Heart left ventricle (tissue), 16 donors: ENCODE measurements around the gene COLEC11. TPM values are rescaled to one million over a fixed set of nuclear protein-coding genes. Genes with fewer than 3 reads are reported as not detected.

ENCODE experiments used
- ATAC-seq, 4 donors: fragments of 200-7000 bp; cut with Tn5 transposase; one replicate each; pipeline ENCODE4 v1.9.1; 2020 to 2022; ENCODE audit warnings: moderate library complexity in 4 of 4, mild to moderate bottlenecking in 3 of 4, moderate number of reproducible peaks in 1 of 4
- DNase-seq, 5 donors: peaks; one replicate each; pipeline ENCODE4 v3.0.0-alpha.2; 2020
- H3K27ac ChIP-seq, 12 donors: fragments of 200-600 bp; sonication (generic) in 4 of 12; one replicate each; pipeline versions ENCODE4 v1.5.0 to v1.8.0; 2016 to 2022; ENCODE audit warnings: mild to moderate bottlenecking in 2 of 12
- H3K27me3 ChIP-seq, 9 donors: fragments of 200-600 bp; sonication (generic) in 2 of 9; one replicate each; pipeline versions ENCODE4 v1.5.1 to v1.8.0; 2016 to 2022; ENCODE audit warnings: mild to moderate bottlenecking in 3 of 9
- H3K36me3 ChIP-seq, 9 donors: fragments of 200-600 bp; sonication (generic) in 2 of 9; one replicate each; pipeline versions ENCODE4 v1.5.0 to v1.8.0; 2018 to 2022; ENCODE audit warnings: mild to moderate bottlenecking in 2 of 9
- H3K4me1 ChIP-seq, 12 donors: fragments of 200-600 bp; sonication (generic) in 4 of 12; one replicate each; pipeline versions ENCODE4 v1.5.0 to v1.8.0; 2016 to 2022; ENCODE audit warnings: mild to moderate bottlenecking in 3 of 12
- H3K4me3 ChIP-seq, 12 donors: fragments of 200-600 bp; sonication (generic) in 4 of 12; one replicate each; pipeline versions ENCODE4 v1.5.0 to v1.8.0; 2017 to 2022; ENCODE audit warnings: mild to moderate bottlenecking in 9 of 12, moderate library complexity in 4 of 12
- H3K9me3 ChIP-seq, 12 donors: fragments of 200-600 bp; sonication (generic) in 4 of 12; one replicate each; pipeline versions ENCODE4 v1.5.0 to v1.8.0; 2016 to 2022; ENCODE audit warnings: mild to moderate bottlenecking in 1 of 12
- POLR2A ChIP-seq, 2 donors: fragments of 450-650 bp; IDR thresholded peaks; one replicate each; pipeline ENCODE4 v1.6.1; 2017; ENCODE audit warnings: antibody characterized with exemption in 2 of 2, mild to moderate bottlenecking in 2 of 2, moderate library complexity in 2 of 2
- WGBS, 4 donors: extraction: QIAGEN DNeasy Blood & Tissue Kit in 2 of 4; methylation state at CpG; one replicate each; pipeline versions ENCODE4 v1.1.5 to v1.1.7; 2013 to 2018; 5-methylcytosine and 5-hydroxymethylcytosine counted together
- intact Hi-C, 10 donors: fragments of 100-400 bp; cut with DNase I; formaldehyde crosslinking; loops; one replicate each; pipeline versions ENCODE4 v1.11.1 to v1.14.2; 2022
- polyA plus RNA-seq, 2 donors: library from polyadenylated mRNA; stranded (reverse); fragments of 200-250 nt; gene quantifications; one replicate each; pipeline ENCODE4 v1.2.3, GENCODE V29; 2013
- total RNA-seq, 9 donors: library from RNA; depleted of rRNA in 2 of 9; stranded (reverse); fragments of >200 nt in 2 of 9; fragmentation: NEBNext Ultra II Directional in 3 of 9; extraction: Animal tissue kit (Norgen Biotek cat#: 25700) in 3 of 9; gene quantifications; one replicate each; pipeline versions ENCODE4 v1.1.0 to v1.2.4, GENCODE V29; 2016 to 2023
- TF ChIP-seq, protein P1 (sequence below), 12 donors: fragments of 200-600 bp; sonication (generic) in 4 of 12; IDR thresholded peaks; one replicate each; pipeline versions ENCODE4 v1.5.0 to v1.8.0; 2018 to 2022; ENCODE audit warnings: antibody characterized with exemption in 12 of 12, mild to moderate bottlenecking in 5 of 12
- donor health status: ischemic (EF 13 %, LVEDD 7.1; RV severe dilation, severe dysfunction).
- donor health status: healthy with polysubstance abuse.
- donor health status: DM: no; HTN: yes; CAD: no.
- donor health status: DM: no; HTN: no; CAD: no.
- donor health status: ischemic (EF 25% LVEDD 6.9; RV normal size, moderate dysfunction).
- donor health status: ischemic (EF 25% LVEDD 5.7; RV mildly dilated, moderate dysfunction).
- donor health status: healthy.
- donor health status: DM: yes; HTN: yes; CAD: no.
- donor health status: ischemic (EF 35%, LVEDD 5.7; RV mildly dilated, moderate dysfunction).
- donor health status: nonischemic (EF 11% LVEDD 7.7; RV severe dilation, severe dysfunction).
- donor health status: DM: yes; HTN: yes; CAD: no.
- donor health status: PGD.
- donor health status: ischemic (EF 29% LVEDD 5.4; RV normal size, mild dysfunction).
- donor health status: nonischemic (EF 23%, LVEDD 6.1; RV moderate dilation, normal function).

Gene COLEC11
- total and polyA plus RNA-seq, 11 donors: 2.3 to 12.5 (median 3.1) TPM

GRCh38 chr2:3645745-3646389 is 51.0 kb downstream of the COLEC11 start:
- peaks cover 0 to 9% (median 3%) of the 10 kb centered on the region in 12 donors for H3K4me1 ChIP-seq
- DNase-seq (peak in 3 of 5 donors; percentile 4 to 19 (median 5)), ATAC-seq (no peak)
- H3K4me3 ChIP-seq: no peak overlapping the region
- no peaks in the 10 kb centered on the region for H3K36me3 ChIP-seq
- no peak overlapping the region for H3K27ac ChIP-seq
- no peaks in the 10 kb centered on the region for H3K9me3 ChIP-seq
- intact Hi-C loops: loop anchor here in 4 of 10 donors (5.0 to 10.0 kb wide), 2 partner anchors 49 to 221 kb away; partner anchors contain the start of gene COLEC11 (in 3 of the 4)
- no peak for TF ChIP-seq POLR2A (IDR thresholded peaks at IDR 0.05)
- TF ChIP-seq, protein P1, sequence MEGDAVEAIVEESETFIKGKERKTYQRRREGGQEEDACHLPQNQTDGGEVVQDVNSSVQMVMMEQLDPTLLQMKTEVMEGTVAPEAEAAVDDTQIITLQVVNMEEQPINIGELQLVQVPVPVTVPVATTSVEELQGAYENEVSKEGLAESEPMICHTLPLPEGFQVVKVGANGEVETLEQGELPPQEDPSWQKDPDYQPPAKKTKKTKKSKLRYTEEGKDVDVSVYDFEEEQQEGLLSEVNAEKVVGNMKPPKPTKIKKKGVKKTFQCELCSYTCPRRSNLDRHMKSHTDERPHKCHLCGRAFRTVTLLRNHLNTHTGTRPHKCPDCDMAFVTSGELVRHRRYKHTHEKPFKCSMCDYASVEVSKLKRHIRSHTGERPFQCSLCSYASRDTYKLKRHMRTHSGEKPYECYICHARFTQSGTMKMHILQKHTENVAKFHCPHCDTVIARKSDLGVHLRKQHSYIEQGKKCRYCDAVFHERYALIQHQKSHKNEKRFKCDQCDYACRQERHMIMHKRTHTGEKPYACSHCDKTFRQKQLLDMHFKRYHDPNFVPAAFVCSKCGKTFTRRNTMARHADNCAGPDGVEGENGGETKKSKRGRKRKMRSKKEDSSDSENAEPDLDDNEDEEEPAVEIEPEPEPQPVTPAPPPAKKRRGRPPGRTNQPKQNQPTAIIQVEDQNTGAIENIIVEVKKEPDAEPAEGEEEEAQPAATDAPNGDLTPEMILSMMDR (IDR thresholded peaks at IDR 0.05): no peak
- H3K27me3 ChIP-seq: no peaks in the 10 kb centered on the region
- WGBS, 4 donors: 68 to 73% (median 69%) methylated on average over 7 to 10 of the region's 10 CpGs

DNA sequence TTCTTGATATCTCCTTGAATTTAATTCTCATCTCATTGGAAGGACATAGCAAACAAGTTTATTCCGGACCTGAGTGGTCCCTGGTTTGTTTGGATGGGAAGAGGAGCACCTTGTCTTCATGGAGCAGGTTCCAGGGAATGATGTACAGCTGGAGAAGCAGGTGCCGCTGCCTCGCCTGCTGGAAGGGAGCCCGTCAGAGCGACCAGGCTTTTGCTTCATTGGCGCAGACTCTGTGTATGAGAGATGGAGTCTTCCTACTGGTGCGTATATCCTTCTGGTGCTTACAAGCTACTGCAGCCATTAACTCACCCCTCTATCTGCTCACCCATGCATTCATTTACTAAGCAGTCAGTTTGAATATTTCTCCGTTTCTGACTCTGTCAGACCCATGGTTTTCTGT is 51.5 kb downstream of the COLEC11 start:
- H3K27ac ChIP-seq: no peak overlapping the region
- intact Hi-C loops: loop anchor here in 4 of 10 donors (5.0 to 10.0 kb wide), 2 partner anchors 49 to 222 kb away; partner anchors contain the start of gene COLEC11 (in 3 of the 4)
- no peak for ATAC-seq
- 91 to 96% (median 95%) methylated on average over 8 of the region's 8 CpGs for WGBS, 4 donors
- no peak for TF ChIP-seq POLR2A (IDR thresholded peaks at IDR 0.05)
- TF ChIP-seq, protein P1 (IDR thresholded peaks at IDR 0.05): no peak
- no peak overlapping the region for H3K4me3 ChIP-seq
- peaks cover 0 to 11% (median 4%) of the 10 kb centered on the region in 12 donors for H3K4me1 ChIP-seq
- H3K9me3 ChIP-seq: no peaks in the 10 kb centered on the region
- H3K36me3 ChIP-seq: no peaks in the 10 kb centered on the region
- peak in 1 of 5 donors; percentile 5 for DNase-seq
- no peaks in the 10 kb centered on the region for H3K27me3 ChIP-seq

DNA sequence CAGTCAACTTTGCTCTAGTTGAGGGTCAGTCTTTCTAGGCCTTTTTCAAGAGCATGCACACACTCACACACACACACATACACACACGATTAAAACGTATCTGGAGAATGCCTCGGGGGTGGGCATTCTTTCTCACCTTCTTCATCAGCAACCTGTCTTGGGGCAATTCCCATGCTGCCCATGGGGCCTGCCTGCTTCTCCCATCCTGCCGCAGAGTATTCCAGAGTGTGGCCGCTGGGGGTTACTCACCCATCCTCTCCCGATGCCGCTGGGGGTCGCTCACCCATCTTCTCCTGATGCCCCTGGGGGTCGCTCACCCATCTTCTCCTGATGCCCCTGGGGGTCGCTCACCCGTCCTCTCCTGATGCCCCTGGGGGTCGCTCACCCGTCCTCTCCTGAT is 52.3 kb downstream of the COLEC11 start:
- no peak for ATAC-seq
- intact Hi-C loops: loop anchor here in 4 of 10 donors (5.0 to 10.0 kb wide), 2 partner anchors 50 to 222 kb away; partner anchors contain the start of gene COLEC11 (in 3 of the 4)
- H3K4me3 ChIP-seq: no peak overlapping the region
- H3K27ac ChIP-seq: no peak overlapping the region
- no peaks in the 10 kb centered on the region for H3K36me3 ChIP-seq
- no peaks in the 10 kb centered on the region for H3K9me3 ChIP-seq
- peaks cover 0 to 18% (median 10%) of the 10 kb centered on the region in 12 donors for H3K4me1 ChIP-seq
- 72 to 81% (median 77%) methylated on average over 13 of the region's 13 CpGs for WGBS, 4 donors
- no peaks in the 10 kb centered on the region for H3K27me3 ChIP-seq
- TF ChIP-seq POLR2A (IDR thresholded peaks at IDR 0.05): no peak
- TF ChIP-seq, protein P1 (IDR thresholded peaks at IDR 0.05): no peak
- peak in 2 of 5 donors; percentile 13 to 25 for DNase-seq

DNA sequence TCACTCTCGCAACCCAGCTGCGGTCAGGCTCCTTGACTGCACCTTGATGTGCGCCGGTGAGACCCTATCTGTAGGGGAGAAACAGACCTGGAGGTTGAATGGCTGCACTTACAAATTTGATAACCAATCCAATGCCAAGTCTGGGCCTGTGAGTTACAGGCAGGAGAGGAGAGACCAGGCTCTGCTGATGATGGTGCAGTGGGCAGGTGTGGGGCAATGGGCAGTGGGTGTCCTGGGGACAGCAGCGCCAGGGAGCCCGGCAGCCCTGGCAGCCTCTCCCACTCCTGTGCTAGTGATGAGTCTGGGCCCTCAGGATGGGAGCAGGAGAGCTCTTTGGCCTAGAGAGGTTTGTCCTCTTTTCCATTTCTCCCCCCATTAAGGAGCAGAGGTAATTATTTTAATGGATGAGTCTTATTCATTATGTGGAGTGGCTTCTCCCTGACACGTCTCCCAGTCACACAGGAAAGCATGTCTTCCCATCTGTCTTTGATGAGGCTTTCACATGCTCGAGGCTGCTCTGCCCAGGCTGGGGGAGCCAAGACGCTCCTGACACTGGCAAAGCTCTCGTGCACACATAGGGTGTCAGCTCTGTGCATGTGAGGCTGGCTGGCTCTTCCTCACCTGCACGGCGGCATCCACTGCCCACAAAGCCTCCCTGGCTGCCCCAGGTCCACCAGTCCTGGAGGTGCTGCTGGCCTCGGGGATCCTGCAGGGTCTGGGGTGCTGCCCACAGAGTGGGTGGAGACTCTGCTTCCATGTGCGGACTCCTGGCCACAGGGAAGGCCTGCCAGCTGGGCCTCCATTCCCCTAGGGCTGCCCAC is 53.1 kb downstream of the COLEC11 start:
- intact Hi-C loops: loop anchor here in 4 of 10 donors (5.0 to 10.0 kb wide), 2 partner anchors 51 to 223 kb away; partner anchors contain the start of gene COLEC11 (in 3 of the 4)
- H3K27ac ChIP-seq: no peak overlapping the region
- H3K9me3 ChIP-seq: no peaks in the 10 kb centered on the region
- H3K27me3 ChIP-seq: no peaks in the 10 kb centered on the region
- H3K4me1 ChIP-seq: peaks cover 0 to 18% (median 10%) of the 10 kb centered on the region in 12 donors
- H3K36me3 ChIP-seq: no peaks in the 10 kb centered on the region
- no peak overlapping the region for H3K4me3 ChIP-seq
- DNase-seq (peak in 3 of 5 donors; percentile 1 to 51 (median 20)), ATAC-seq (no peak)
- TF ChIP-seq, protein P1 (IDR thresholded peaks at IDR 0.05): no peak
- TF ChIP-seq POLR2A (IDR thresholded peaks at IDR 0.05): no peak
- WGBS, 4 donors: 88 to 96% (median 91%) methylated on average over 13 to 14 of the region's 14 CpGs
